Measurements from ENCODE around the gene EPB41L3. TPM values are rescaled to one million over a fixed set of nuclear protein-coding genes. Genes with fewer than 3 reads are reported as not detected.

EPB41L3 gene
- total and polyA plus RNA-seq, 10 of the 15 experiments (the other 5 are each of a cell fraction or from before 2014, with no cell fraction given), result 0.11 to 0.69 (median 0.23) TPM; not detected in 6

GRCh38 chr18:5507756-5508155 lies 36.0 kb downstream of the EPB41L3 start (continued):
- no peak for TF ChIP-seq HSF1 (IDR thresholded peaks at IDR 0.05; ENCODE audit: low read depth, low read length)
- no peak for TF ChIP-seq ATF7 (IDR thresholded peaks at IDR 0.05; ENCODE audit: low read depth)
- TF ChIP-seq CHD1 (IDR thresholded peaks at IDR 0.05; ENCODE audit: low read depth, low read length), result no peak
- no peak for TF ChIP-seq SMAD5 (IDR thresholded peaks at IDR 0.05; ENCODE audit: low read depth)
- TF ChIP-seq STAT3 (IDR thresholded peaks at IDR 0.05; ENCODE audit: low read depth, low read length), result no peak

- H3K4me2 ChIP-seq (ENCODE audit: control insufficient read depth, insufficient read depth), result no peak overlapping the region
- ChIA-PET POLR2A (no interaction called here), RAD21 (ENCODE audit: unreplicated experiment) (no interaction called here), CTCF (no interaction called here), SMC1A (ENCODE audit: uncharacterized antibody, unreplicated experiment) (no interaction called here)
- no peaks in the 10 kb centered on the region for H3K9me3 ChIP-seq (replicated peaks; ENCODE audit: control insufficient read depth, insufficient read depth, low read length)
- H4K20me1 ChIP-seq (ENCODE audit: control insufficient read depth, insufficient read depth), result no peaks in the 10 kb centered on the region
- intact Hi-C loops (cut with micrococcal nuclease; ENCODE audit: unreplicated experiment), result no loop called here
- H3K27me3 ChIP-seq (replicated peaks in 1 of 2; ENCODE audit: control insufficient read depth in 2 of 2, insufficient read depth in 2 of 2, low read length in 1 of 2), result peaks cover 0 to 2% of the 10 kb centered on the region in 2 experiments; a peak in 1 of 4 replicates
- no TSS peak for BruUV-seq (replicated peaks)
- H2AFZ ChIP-seq (ENCODE audit: control insufficient read depth, low read depth, low read length), result no peak overlapping the region
- in situ Hi-C loops (cut with MboI), result no loop called here
- TF ChIP-seq PAX8 (IDR thresholded peaks at IDR 0.05) (no peak), ZNF687 (IDR thresholded peaks at IDR 0.05) (no peak), ZBTB4 (CRISPR knock-in tag; IDR thresholded peaks at IDR 0.05) (no peak), GATAD2B (conservative IDR thresholded peaks at IDR 0.05; ENCODE audit: low read depth) (no peak), SPI1 (IDR thresholded peaks at IDR 0.05; ENCODE audit: borderline replicate concordance, insufficient read depth, low read depth, low read length) (no peak), CBX5 (IDR thresholded peaks at IDR 0.05; ENCODE audit: low read depth) (no peak), MEF2A (IDR thresholded peaks at IDR 0.05; ENCODE audit: insufficient read depth, low read depth, low read length) (no peak), MXI1 (IDR thresholded peaks at IDR 0.05; ENCODE audit: low read depth, low read length) (no peak)
- H3K4me3 ChIP-seq, result no peak overlapping the region
- WGBS (ENCODE audit: insufficient coverage, insufficient replicate concordance, low lambda C conversion rate, missing lambda C conversion rate), result 36% methylated on average over 8 of the region's 8 CpGs
- H3K9ac ChIP-seq (ENCODE audit: control insufficient read depth, insufficient read depth, low read length), result no peak overlapping the region
- FAIRE-seq, result no peak
- no peak for ATAC-seq
- no peak overlapping the region for H3K27ac ChIP-seq (ENCODE audit: control insufficient read depth, insufficient read depth)
- H3K36me3 ChIP-seq (ENCODE audit: control insufficient read depth in 2 of 2, insufficient read depth in 2 of 2, low read length in 1 of 2), result no peaks in the 10 kb centered on the region
- no peak for DNase-seq (ENCODE audit: low read depth, low spot score)
- H3K4me1 ChIP-seq (ENCODE audit: control insufficient read depth, insufficient read depth, low read length), result no peaks in the 10 kb centered on the region
- H3K79me2 ChIP-seq (ENCODE audit: control insufficient read depth, insufficient read depth, low read length), result no peaks in the 10 kb centered on the region
Measured at GRCh38 chr18:5506174-5506573, 37.6 kb downstream of the EPB41L3 start.

All from GM12878 (cell line).